HCT116 (cell line): ENCODE measurements around the gene GABPA.

Experiments used
- CEBPB ChIP-seq: IDR thresholded peaks from 2 replicates; pipeline ENCODE4 v1.6.1; 2012; ENCODE audit warnings: low read depth
- EGR1 ChIP-seq: IDR thresholded peaks from 2 replicates; pipeline ENCODE4 v1.6.1; 2012; ENCODE audit warnings: low read depth
- EZH2 ChIP-seq: fragments of 200-600 bp; sonication (generic); IDR thresholded peaks from 2 replicates; pipeline ENCODE4 v1.6.1; 2017; ENCODE audit warnings: antibody characterized with exemption, mixed run types
- EZH2phosphoT487 ChIP-seq: fragments of 200-600 bp; IDR thresholded peaks from 2 replicates; pipeline ENCODE4 v1.6.1; 2018; ENCODE audit warnings: antibody characterized with exemption, borderline replicate concordance
- JUND ChIP-seq: IDR thresholded peaks from 2 replicates; pipeline ENCODE4 v1.6.1; 2012
- POLR2A ChIP-seq: IDR thresholded peaks from 2 replicates; pipeline ENCODE4 v1.7.0; 2011; ENCODE audit warnings: borderline replicate concordance; ENCODE audit not compliant: insufficient read depth, insufficient read length; ENCODE audit errors: extremely low read depth
- POLR2AphosphoS5 ChIP-seq: IDR thresholded peaks from 2 replicates; pipeline ENCODE4 v1.6.1; 2011; ENCODE audit warnings: mild to moderate bottlenecking, low read depth, low read length, moderate library complexity
- RAD21 ChIP-seq: IDR thresholded peaks from 2 replicates; pipeline ENCODE4 v1.6.1; 2012; ENCODE audit warnings: low read depth, mild to moderate bottlenecking
- SRF ChIP-seq: IDR thresholded peaks from 2 replicates; pipeline ENCODE4 v1.6.1; 2012; ENCODE audit warnings: low read depth
- TF ChIP-seq, protein P1 (sequence below), 3 experiments: fragments of 200-600 bp in 1 of 3; sonication (generic) in 1 of 3; IDR thresholded peaks in 2 of 3; conservative IDR thresholded peaks in 1 of 3; 2 replicates each; pipeline ENCODE4 v1.5.1; 2012 to 2017; ENCODE audit warnings: low read depth in 2 of 3, low read length in 2 of 3, antibody characterized with exemption in 1 of 3, borderline replicate concordance in 1 of 3, control low read depth in 1 of 3, mild to moderate bottlenecking in 1 of 3, mixed read lengths in 1 of 3, mixed run types in 1 of 3, moderate library complexity in 1 of 3; ENCODE audit not compliant: insufficient read depth in 1 of 3

DNA sequence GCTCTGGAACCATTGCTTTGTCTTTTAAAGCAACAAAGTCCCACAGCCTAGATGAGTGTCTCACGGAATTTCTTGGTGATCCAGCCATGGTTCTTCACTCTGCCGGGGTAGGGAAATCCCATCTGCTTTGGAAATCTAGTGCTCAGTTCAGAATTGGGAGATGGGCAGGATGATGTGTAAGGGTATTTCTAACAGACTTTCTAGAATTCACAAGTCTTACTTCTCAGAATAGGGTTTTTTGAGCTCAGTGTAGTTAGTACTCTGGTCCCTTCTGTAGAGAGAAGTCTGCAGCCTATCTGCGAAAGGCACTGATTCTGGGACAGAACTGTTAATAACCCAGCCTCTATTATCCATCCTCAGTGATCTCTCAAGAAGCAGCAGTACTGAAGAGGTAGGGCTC, 25.3 kb downstream of the GABPA start:
- no peak for TF ChIP-seq POLR2A
- TF ChIP-seq RAD21 = no peak
- TF ChIP-seq, protein P1, sequence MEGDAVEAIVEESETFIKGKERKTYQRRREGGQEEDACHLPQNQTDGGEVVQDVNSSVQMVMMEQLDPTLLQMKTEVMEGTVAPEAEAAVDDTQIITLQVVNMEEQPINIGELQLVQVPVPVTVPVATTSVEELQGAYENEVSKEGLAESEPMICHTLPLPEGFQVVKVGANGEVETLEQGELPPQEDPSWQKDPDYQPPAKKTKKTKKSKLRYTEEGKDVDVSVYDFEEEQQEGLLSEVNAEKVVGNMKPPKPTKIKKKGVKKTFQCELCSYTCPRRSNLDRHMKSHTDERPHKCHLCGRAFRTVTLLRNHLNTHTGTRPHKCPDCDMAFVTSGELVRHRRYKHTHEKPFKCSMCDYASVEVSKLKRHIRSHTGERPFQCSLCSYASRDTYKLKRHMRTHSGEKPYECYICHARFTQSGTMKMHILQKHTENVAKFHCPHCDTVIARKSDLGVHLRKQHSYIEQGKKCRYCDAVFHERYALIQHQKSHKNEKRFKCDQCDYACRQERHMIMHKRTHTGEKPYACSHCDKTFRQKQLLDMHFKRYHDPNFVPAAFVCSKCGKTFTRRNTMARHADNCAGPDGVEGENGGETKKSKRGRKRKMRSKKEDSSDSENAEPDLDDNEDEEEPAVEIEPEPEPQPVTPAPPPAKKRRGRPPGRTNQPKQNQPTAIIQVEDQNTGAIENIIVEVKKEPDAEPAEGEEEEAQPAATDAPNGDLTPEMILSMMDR (IDR thresholded peaks at IDR 0.05 in 2 of 3, conservative IDR thresholded peaks at IDR 0.05 in 1 of 3; ENCODE audit: borderline replicate concordance in 1 of 3, insufficient read depth in 1 of 3, low read depth in 2 of 3, low read length in 2 of 3) = no peak
- no peak for TF ChIP-seq EZH2
- TF ChIP-seq JUND = no peak
- TF ChIP-seq EGR1 = no peak
- no peak for TF ChIP-seq CEBPB
- no peak for TF ChIP-seq SRF
- TF ChIP-seq POLR2AphosphoS5 = no peak
- no peak for TF ChIP-seq EZH2phosphoT487
